HL-60 (cell line): ENCODE measurements around the gene CHML.

Experiments
- DNase-seq, 2 experiments: peaks; one replicate each; pipeline ENCODE4 v3.0.0-alpha.2; 2010 to 2020; ENCODE audit warnings: low read depth in 1 of 2, low spot score in 1 of 2
- H3K27ac ChIP-seq: fragments of 250-450 bp; sonication (Bioruptor Pico); replicated peaks from 2 replicates; pipeline ENCODE4 v1.5.1; 2020; ENCODE audit warnings: mild to moderate bottlenecking, moderate library complexity
- H3K27me3 ChIP-seq: fragments of 250-450 bp; sonication (Bioruptor Pico); 2 replicates; pipeline ENCODE4 v1.5.1; 2021; ENCODE audit warnings: mild to moderate bottlenecking, moderate library complexity; ENCODE audit not compliant: insufficient read depth, poor library complexity, severe bottlenecking
- H3K4me3 ChIP-seq: replicated peaks from 2 replicates; pipeline ENCODE4 v1.5.1; 2011; ENCODE audit warnings: mild to moderate bottlenecking, control low read depth, low read length; ENCODE audit not compliant: insufficient read depth
- GABPA ChIP-seq: IDR thresholded peaks from 2 replicates; pipeline ENCODE4 v1.6.1; 2012; ENCODE audit warnings: low read depth
- POLR2AphosphoS5 ChIP-seq: IDR thresholded peaks from 2 replicates; pipeline ENCODE4 v1.6.1; 2012; ENCODE audit warnings: low read depth
- SPI1 ChIP-seq: IDR thresholded peaks from 2 replicates; pipeline ENCODE4 v1.6.1; 2012; ENCODE audit warnings: low read depth, mild to moderate bottlenecking, borderline replicate concordance
- TF ChIP-seq, protein P1 (sequence below): IDR thresholded peaks from one replicate; pipeline ENCODE4 v1.5.1; 2011; ENCODE audit warnings: low read length, control low read depth, inconsistent platforms; ENCODE audit not compliant: insufficient read depth
- TF ChIP-seq, protein P2 (sequence below): IDR thresholded peaks from 2 replicates; pipeline ENCODE4 v1.6.1; 2012; ENCODE audit warnings: low read depth; ENCODE audit not compliant: insufficient replicate concordance

CHML gene

DNA sequence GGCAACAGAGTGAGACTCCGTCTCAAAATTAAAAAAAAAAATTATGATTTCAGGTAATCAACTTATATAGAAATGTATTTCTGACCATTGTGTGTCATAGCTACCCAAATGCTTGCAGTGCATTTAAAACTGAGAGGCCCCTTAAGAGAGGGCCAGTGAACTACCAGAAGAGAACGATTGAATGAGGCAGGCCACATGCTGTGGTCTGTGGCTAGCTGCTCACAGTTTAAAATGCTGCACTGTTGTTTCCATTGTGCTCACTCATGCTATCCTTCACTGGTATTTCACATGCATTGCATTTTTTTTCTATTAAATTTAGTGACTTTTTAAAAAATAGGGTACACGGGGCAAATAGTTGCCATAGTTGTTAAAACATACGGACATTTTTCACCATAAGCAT lies 26.0 kb downstream of the CHML start:
- TF ChIP-seq, protein P1, sequence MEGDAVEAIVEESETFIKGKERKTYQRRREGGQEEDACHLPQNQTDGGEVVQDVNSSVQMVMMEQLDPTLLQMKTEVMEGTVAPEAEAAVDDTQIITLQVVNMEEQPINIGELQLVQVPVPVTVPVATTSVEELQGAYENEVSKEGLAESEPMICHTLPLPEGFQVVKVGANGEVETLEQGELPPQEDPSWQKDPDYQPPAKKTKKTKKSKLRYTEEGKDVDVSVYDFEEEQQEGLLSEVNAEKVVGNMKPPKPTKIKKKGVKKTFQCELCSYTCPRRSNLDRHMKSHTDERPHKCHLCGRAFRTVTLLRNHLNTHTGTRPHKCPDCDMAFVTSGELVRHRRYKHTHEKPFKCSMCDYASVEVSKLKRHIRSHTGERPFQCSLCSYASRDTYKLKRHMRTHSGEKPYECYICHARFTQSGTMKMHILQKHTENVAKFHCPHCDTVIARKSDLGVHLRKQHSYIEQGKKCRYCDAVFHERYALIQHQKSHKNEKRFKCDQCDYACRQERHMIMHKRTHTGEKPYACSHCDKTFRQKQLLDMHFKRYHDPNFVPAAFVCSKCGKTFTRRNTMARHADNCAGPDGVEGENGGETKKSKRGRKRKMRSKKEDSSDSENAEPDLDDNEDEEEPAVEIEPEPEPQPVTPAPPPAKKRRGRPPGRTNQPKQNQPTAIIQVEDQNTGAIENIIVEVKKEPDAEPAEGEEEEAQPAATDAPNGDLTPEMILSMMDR: no peak
- TF ChIP-seq, protein P2, sequence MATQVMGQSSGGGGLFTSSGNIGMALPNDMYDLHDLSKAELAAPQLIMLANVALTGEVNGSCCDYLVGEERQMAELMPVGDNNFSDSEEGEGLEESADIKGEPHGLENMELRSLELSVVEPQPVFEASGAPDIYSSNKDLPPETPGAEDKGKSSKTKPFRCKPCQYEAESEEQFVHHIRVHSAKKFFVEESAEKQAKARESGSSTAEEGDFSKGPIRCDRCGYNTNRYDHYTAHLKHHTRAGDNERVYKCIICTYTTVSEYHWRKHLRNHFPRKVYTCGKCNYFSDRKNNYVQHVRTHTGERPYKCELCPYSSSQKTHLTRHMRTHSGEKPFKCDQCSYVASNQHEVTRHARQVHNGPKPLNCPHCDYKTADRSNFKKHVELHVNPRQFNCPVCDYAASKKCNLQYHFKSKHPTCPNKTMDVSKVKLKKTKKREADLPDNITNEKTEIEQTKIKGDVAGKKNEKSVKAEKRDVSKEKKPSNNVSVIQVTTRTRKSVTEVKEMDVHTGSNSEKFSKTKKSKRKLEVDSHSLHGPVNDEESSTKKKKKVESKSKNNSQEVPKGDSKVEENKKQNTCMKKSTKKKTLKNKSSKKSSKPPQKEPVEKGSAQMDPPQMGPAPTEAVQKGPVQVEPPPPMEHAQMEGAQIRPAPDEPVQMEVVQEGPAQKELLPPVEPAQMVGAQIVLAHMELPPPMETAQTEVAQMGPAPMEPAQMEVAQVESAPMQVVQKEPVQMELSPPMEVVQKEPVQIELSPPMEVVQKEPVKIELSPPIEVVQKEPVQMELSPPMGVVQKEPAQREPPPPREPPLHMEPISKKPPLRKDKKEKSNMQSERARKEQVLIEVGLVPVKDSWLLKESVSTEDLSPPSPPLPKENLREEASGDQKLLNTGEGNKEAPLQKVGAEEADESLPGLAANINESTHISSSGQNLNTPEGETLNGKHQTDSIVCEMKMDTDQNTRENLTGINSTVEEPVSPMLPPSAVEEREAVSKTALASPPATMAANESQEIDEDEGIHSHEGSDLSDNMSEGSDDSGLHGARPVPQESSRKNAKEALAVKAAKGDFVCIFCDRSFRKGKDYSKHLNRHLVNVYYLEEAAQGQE: no peak
- TF ChIP-seq SPI1 (no peak), POLR2AphosphoS5 (no peak)
- no peak overlapping the region for H3K4me3 ChIP-seq
- no peak for DNase-seq
- no peaks in the 10 kb centered on the region for H3K27me3 ChIP-seq
- no peak overlapping the region for H3K27ac ChIP-seq

DNA sequence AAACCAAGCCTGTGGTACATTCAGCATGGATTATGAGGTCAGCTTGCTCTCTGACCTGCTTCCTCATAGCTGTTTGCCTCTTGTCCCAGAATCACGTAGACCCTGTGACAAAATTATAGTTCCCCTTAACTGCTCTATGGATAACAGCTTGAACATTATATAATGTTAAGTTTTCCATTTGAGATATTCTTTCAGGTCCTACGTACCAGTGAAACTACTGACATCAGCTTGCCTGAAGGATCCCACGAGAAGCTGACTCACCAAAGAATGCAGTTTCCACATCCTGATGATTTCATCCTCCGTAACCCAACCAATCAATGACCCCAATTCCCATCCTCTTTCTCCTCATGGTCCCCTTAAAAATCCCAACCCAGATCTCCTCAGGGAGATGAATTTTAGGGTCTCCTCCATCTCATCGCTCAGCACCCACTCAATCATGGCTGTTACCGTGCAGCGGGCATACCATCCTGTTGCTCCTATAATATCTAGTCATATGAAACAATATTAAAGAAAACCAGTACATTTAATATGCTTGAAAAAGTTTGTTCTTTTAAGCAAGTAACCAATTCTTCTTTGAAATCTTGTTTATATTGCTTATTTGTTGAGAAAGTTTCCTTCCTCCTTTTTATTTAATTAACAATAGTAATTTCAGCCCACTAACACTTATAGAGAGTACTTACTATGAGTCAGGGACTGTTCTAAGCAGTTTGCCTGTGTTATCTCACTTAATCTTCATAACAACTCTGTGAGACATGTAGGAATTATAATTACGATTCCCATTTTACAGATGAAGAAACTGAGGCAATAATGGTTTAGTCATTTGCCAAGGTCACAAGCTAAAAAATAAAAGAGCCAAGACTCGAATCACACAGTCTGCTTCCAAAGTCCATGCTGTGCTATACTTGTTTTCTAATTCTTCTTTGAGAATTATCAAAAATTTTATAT lies 27.4 kb downstream of the CHML start:
- H3K27ac ChIP-seq: no peak overlapping the region
- TF ChIP-seq, protein P2: no peak
- TF ChIP-seq POLR2AphosphoS5: no peak
- TF ChIP-seq, protein P1: no peak
- TF ChIP-seq GABPA: no peak
- TF ChIP-seq SPI1: no peak
- H3K4me3 ChIP-seq: no peak overlapping the region
- no peaks in the 10 kb centered on the region for H3K27me3 ChIP-seq
- DNase-seq: no peak

DNA sequence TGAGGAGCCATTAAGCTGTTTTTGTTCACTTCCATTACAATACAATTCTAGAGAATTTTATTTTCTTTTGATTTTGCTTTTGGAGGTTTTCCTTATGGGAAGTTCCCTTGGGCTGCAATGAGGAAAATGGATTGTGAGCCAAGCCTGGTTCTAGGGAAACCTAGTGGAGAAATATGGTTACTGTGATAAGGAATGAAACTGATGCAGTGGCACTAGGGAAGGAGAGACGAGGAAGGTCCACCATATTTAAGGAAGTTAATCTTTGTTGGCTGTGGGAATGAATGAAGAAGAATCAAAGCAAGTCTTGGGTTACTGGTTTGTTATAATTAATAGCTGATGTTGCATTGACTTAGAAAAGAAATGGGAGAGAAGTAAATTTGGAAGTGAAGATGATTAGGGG lies 28.4 kb downstream of the CHML start:
- H3K4me3 ChIP-seq: no peak overlapping the region
- DNase-seq: no peak
- TF ChIP-seq, protein P1: no peak
- TF ChIP-seq, protein P2: no peak
- no peak for TF ChIP-seq SPI1
- no peak for TF ChIP-seq POLR2AphosphoS5
- TF ChIP-seq GABPA: no peak
- H3K27ac ChIP-seq: no peak overlapping the region
- no peaks in the 10 kb centered on the region for H3K27me3 ChIP-seq
